Measurements from ENCODE around the gene CCDC149.

The CCDC149 gene

DNA sequence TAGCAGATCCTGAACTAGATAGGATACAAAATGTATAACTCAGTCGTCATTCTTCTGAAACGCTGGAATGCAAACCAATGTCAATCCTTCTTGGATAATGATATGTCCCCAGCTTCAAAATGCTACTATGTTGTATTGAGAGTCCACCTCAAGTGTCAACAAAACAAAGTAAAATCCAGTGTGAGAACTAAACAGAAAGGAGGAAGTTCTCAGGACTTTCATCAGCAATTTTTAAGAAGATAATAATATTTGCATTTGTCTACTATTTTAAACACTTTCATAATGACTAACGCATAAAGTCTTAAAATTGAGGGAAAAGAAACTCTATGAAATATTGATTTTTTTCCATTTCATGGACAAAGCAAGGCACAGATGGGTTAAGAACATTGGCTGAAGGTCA lies 81.2 kb downstream of the CCDC149 start:
- no peak for TF ChIP-seq CTCF (IDR thresholded peaks at IDR 0.05; ENCODE audit: control insufficient read depth, extremely low read depth, insufficient read depth)
- no peak overlapping the region for H3K4me3 ChIP-seq (ENCODE audit: low read depth, low read length)
- DNase-seq (ENCODE audit: low read depth) = no peak

- TF ChIP-seq CTCF (IDR thresholded peaks at IDR 0.05; ENCODE audit: control insufficient read depth, extremely low read depth, insufficient read depth) = no peak
- no peak for DNase-seq (ENCODE audit: low read depth)
- no peak overlapping the region for H3K4me3 ChIP-seq (ENCODE audit: low read depth, low read length)
These were observed 88.1 kb downstream of the CCDC149 start for GRCh38 chr4:24824720-24825119.

- H3K4me3 ChIP-seq (ENCODE audit: low read depth, low read length) = no peak overlapping the region
- DNase-seq (ENCODE audit: low read depth) = no peak
- no peak for TF ChIP-seq CTCF (IDR thresholded peaks at IDR 0.05; ENCODE audit: control insufficient read depth, extremely low read depth, insufficient read depth)
These were observed 92.3 kb downstream of the CCDC149 start for GRCh38 chr4:24820541-24820940.

GRCh38 chr4:24816797-24817196 lies 96.0 kb downstream of the CCDC149 start:
- no peak for TF ChIP-seq CTCF (IDR thresholded peaks at IDR 0.05; ENCODE audit: control insufficient read depth, extremely low read depth, insufficient read depth)
- H3K4me3 ChIP-seq (ENCODE audit: low read depth, low read length) = no peak overlapping the region
- no peak for DNase-seq (ENCODE audit: low read depth)

GRCh38 chr4:24813732-24814131 lies 99.1 kb downstream of the CCDC149 start:
- no peak for TF ChIP-seq CTCF (IDR thresholded peaks at IDR 0.05; ENCODE audit: control insufficient read depth, extremely low read depth, insufficient read depth)
- DNase-seq (ENCODE audit: low read depth) = no peak
- no peak overlapping the region for H3K4me3 ChIP-seq (ENCODE audit: low read depth, low read length)

DNA sequence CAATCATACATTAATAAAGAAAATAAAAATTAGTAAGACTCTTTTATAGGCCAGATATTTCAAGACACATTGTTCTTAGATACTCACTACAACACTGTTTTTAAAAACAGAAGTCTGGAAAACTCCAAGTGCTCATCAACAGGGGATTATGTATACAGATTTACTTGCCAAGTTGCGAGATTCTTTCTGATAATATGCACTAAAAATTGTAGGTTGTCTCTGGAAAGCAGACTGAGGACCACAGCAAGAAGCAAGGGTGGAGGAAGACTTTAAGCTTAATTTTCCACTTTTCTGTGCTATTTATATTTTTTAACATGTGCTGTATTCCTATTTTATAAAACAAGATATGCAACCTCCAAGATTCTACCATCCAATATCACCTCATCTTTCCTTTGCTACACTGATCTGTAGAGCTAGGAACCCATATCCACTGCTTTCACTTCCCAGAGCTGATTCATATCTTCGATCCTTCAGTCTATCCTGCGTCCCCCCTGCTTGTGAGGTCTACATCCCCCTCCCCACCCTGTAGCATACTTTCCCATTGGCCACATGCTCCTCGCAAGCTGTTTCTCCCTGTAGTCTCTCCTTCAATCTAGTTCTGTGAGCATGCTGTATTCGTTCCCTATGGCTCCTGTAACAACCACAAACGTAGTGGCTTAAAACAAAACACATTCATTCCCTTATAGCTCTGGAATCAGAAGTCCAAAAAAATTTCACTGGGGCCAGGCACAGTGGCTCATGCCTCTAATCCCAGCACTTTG lies 101.8 kb downstream of the CCDC149 start:
- no peak overlapping the region for H3K4me3 ChIP-seq (ENCODE audit: low read depth, low read length)
- TF ChIP-seq CTCF (IDR thresholded peaks at IDR 0.05; ENCODE audit: control insufficient read depth, extremely low read depth, insufficient read depth) = no peak
- DNase-seq (ENCODE audit: low read depth) = no peak

Data from LNCaP clone FGC (cell line).